IMR-90 (cell line): ENCODE results near the gene FAM20A. TPM values are rescaled to one million over a fixed set of nuclear protein-coding genes. Genes with fewer than 3 reads are reported as not detected.

Experiments used
- ATAC-seq: fragments of 200-7000 bp; cut with Tn5 transposase; 2 replicates; pipeline ENCODE4 v1.9.1; 2020; ENCODE audit warnings: low read depth, mild to moderate bottlenecking, moderate library complexity
- BruUV-seq: library from RNA; stranded (reverse); fragments of 400-500 nt; replicated peaks from 2 replicates; lab custom pipeline; 2021; lab: Mats Ljungman, UMichigan
- CTCF ChIA-PET: fragments of 300-600 bp; formaldehyde crosslinking; extraction: SDS; loops from one replicate; lab custom pipeline; 2021; ENCODE audit warnings: antibody characterized with exemption; lab: Yijun Ruan, JAX
- POLR2A ChIA-PET: fragments of 300-600 bp; sonication (Branson Sonifier 250); formaldehyde crosslinking; loops from one replicate; lab custom pipeline; 2022; ENCODE audit warnings: antibody characterized with exemption; ENCODE audit not compliant: unreplicated experiment; lab: Charles Lee
- DNase-seq: peaks from one replicate; pipeline ENCODE4 v3.0.0; 2013
- H2AFZ ChIP-seq: replicated peaks from 2 replicates; pipeline ENCODE3; 2013; ENCODE audit warnings: low read length, mild to moderate bottlenecking; ENCODE audit not compliant: poor library complexity
- H2AK5ac ChIP-seq: 2 replicates; pipeline ENCODE4 v1.6.1; 2013; ENCODE audit warnings: low read depth, low read length, inconsistent platforms
- H2AK9ac ChIP-seq: replicated peaks from 2 replicates; pipeline ENCODE3; 2013; ENCODE audit warnings: mild to moderate bottlenecking, low read depth, low read length, moderate library complexity; ENCODE audit not compliant: poor library complexity
- H2BK120ac ChIP-seq: 2 replicates; pipeline ENCODE4 v1.6.1; 2013; ENCODE audit warnings: low read depth, low read length, inconsistent platforms
- H2BK15ac ChIP-seq: 3 replicates; pipeline ENCODE4 v1.6.1; 2013; ENCODE audit warnings: low read depth, low read length, inconsistent platforms
- H2BK20ac ChIP-seq: 2 replicates; pipeline ENCODE4 v1.6.1; 2013; ENCODE audit warnings: low read depth, mild to moderate bottlenecking, inconsistent platforms, low read length, moderate library complexity
- H2BK5ac ChIP-seq: 2 replicates; pipeline ENCODE4 v1.6.1; 2013; ENCODE audit warnings: mild to moderate bottlenecking, low read depth, low read length, inconsistent platforms; ENCODE audit not compliant: poor library complexity, severe bottlenecking
- H3K14ac ChIP-seq: replicated peaks from 2 replicates; pipeline ENCODE4 v1.6.1; 2013; ENCODE audit warnings: low read depth, low read length, inconsistent platforms
- H3K18ac ChIP-seq: 2 replicates; pipeline ENCODE4 v1.6.1; 2013; ENCODE audit warnings: low read depth, low read length, control low read depth
- H3K23ac ChIP-seq: 2 replicates; pipeline ENCODE4 v1.6.1; 2013; ENCODE audit warnings: low read depth, low read length, inconsistent platforms
- H3K27ac ChIP-seq: 2 replicates; pipeline ENCODE4 v1.5.1; 2013; ENCODE audit warnings: mild to moderate bottlenecking, control low read depth, low read length; ENCODE audit not compliant: insufficient read depth
- H3K27me3 ChIP-seq: 2 replicates; pipeline ENCODE4 v1.6.1; 2013; ENCODE audit warnings: low read length; ENCODE audit not compliant: control insufficient read depth, insufficient read depth
- H3K36me3 ChIP-seq: 2 replicates; pipeline ENCODE4 v1.6.1; 2013; ENCODE audit warnings: low read length, mixed read lengths; ENCODE audit not compliant: control insufficient read depth, insufficient read depth
- H3K4ac ChIP-seq: 2 replicates; pipeline ENCODE4 v1.6.1; 2013; ENCODE audit warnings: low read depth, low read length, inconsistent platforms
- H3K4me1 ChIP-seq: 2 replicates; pipeline ENCODE4 v1.6.1; 2013; ENCODE audit warnings: low read length, mixed read lengths; ENCODE audit not compliant: control insufficient read depth, insufficient read depth
- H3K4me2 ChIP-seq: 2 replicates; pipeline ENCODE4 v1.6.1; 2013; ENCODE audit warnings: low read depth, mild to moderate bottlenecking, control low read depth, low read length, moderate library complexity
- H3K4me3 ChIP-seq: 2 replicates; pipeline ENCODE4 v1.5.1; 2013; ENCODE audit warnings: low read depth, mild to moderate bottlenecking, control low read depth, low read length, moderate library complexity; ENCODE audit not compliant: insufficient read depth
- H3K56ac ChIP-seq: 2 replicates; pipeline ENCODE4 v1.6.1; 2013; ENCODE audit warnings: low read length, inconsistent platforms; ENCODE audit not compliant: insufficient read depth; ENCODE audit errors: extremely low read depth
- H3K79me1 ChIP-seq, 2 experiments: 2 replicates each; pipeline ENCODE4 v1.6.1; 2013; ENCODE audit warnings: low read length in 2 of 2, inconsistent platforms in 1 of 2, low read depth in 1 of 2
- H3K9ac ChIP-seq: 2 replicates; pipeline ENCODE4 v1.6.1; 2013; ENCODE audit warnings: low read depth, low read length, control low read depth
- H3K9me1 ChIP-seq: 2 replicates; pipeline ENCODE4 v1.6.1; 2013; ENCODE audit warnings: low read length, inconsistent platforms; ENCODE audit not compliant: insufficient read depth
- H3K9me3 ChIP-seq: 2 replicates; pipeline ENCODE4 v1.6.1; 2013; ENCODE audit warnings: low read length; ENCODE audit not compliant: control insufficient read depth, insufficient read depth
- H4K20me1 ChIP-seq: 2 replicates; pipeline ENCODE4 v1.6.1; 2013; ENCODE audit warnings: low read length, inconsistent platforms; ENCODE audit not compliant: insufficient read depth
- H4K5ac ChIP-seq: 2 replicates; pipeline ENCODE4 v1.6.1; 2013; ENCODE audit warnings: mild to moderate bottlenecking, low read depth, low read length, control low read depth
- H4K8ac ChIP-seq, 2 experiments: 2 replicates each; pipeline ENCODE4 v1.6.1; 2013; ENCODE audit warnings: low read depth in 2 of 2, low read length in 2 of 2, control low read depth in 1 of 2, inconsistent platforms in 1 of 2
- H4K91ac ChIP-seq: 2 replicates; pipeline ENCODE4 v1.6.1; 2013; ENCODE audit warnings: low read depth, low read length, inconsistent platforms; ENCODE audit not compliant: insufficient read depth
- BHLHE40 ChIP-seq: fragments of 150-350 bp; IDR thresholded peaks from 2 replicates; pipeline ENCODE4 v1.6.1; 2016; ENCODE audit warnings: mild to moderate bottlenecking, low read depth, low read length
- CEBPB ChIP-seq: IDR thresholded peaks from 2 replicates; pipeline ENCODE4 v1.6.1; 2012; ENCODE audit warnings: low read depth, low read length, improper control_type of control experiment
- CHD1 ChIP-seq: IDR thresholded peaks from 2 replicates; pipeline ENCODE4 v1.6.1; 2012; ENCODE audit warnings: low read depth, low read length, improper control_type of control experiment
- CTCF ChIP-seq: conservative IDR thresholded peaks from 2 replicates; pipeline ENCODE4 v1.5.1; 2012; ENCODE audit warnings: mild to moderate bottlenecking, low read depth, low read length, improper control_type of control experiment
- FOS ChIP-seq: fragments of 150-350 bp; IDR thresholded peaks from 2 replicates; pipeline ENCODE4 v1.6.1; 2016; ENCODE audit warnings: low read depth, low read length
- MAFK ChIP-seq: IDR thresholded peaks from 2 replicates; pipeline ENCODE4 v1.6.1; 2012; ENCODE audit warnings: low read depth, low read length, improper control_type of control experiment
- MAZ ChIP-seq: IDR thresholded peaks from 2 replicates; pipeline ENCODE4 v1.6.1; 2012; ENCODE audit warnings: low read depth, mild to moderate bottlenecking, low read length, improper control_type of control experiment, moderate library complexity, borderline replicate concordance
- MXI1 ChIP-seq: IDR thresholded peaks from 2 replicates; pipeline ENCODE4 v1.6.1; 2012; ENCODE audit warnings: low read depth, mild to moderate bottlenecking, low read length, moderate library complexity, borderline replicate concordance
- NFE2L2 ChIP-seq: fragments of 150-350 bp; IDR thresholded peaks from 2 replicates; pipeline ENCODE4 v1.6.1; 2016; ENCODE audit warnings: low read depth, mild to moderate bottlenecking, low read length
- RAD21 ChIP-seq: IDR thresholded peaks from 2 replicates; pipeline ENCODE4 v1.6.1; 2012; ENCODE audit warnings: low read length, improper control_type of control experiment
- RCOR1 ChIP-seq: IDR thresholded peaks from 2 replicates; pipeline ENCODE4 v1.6.1; 2012; ENCODE audit warnings: mild to moderate bottlenecking, low read length, improper control_type of control experiment; ENCODE audit not compliant: insufficient replicate concordance
- RFX5 ChIP-seq: IDR thresholded peaks from 2 replicates; pipeline ENCODE4 v1.8.0; 2012; ENCODE audit warnings: low read depth, mild to moderate bottlenecking, low read length, moderate library complexity
- SMC3 ChIP-seq: fragments of 150-350 bp; IDR thresholded peaks from 2 replicates; pipeline ENCODE4 v1.6.1; 2016; ENCODE audit warnings: low read depth, mild to moderate bottlenecking, antibody characterized with exemption, low read length, moderate library complexity
- WGBS, 2 experiments: methylation state at CpG; one replicate each; pipeline versions ENCODE4 v1.1.5 to v1.1.7; 2013; ENCODE audit warnings: missing lambda C conversion rate in 2 of 2; ENCODE audit not compliant: insufficient read length in 1 of 2; ENCODE audit errors: extremely low coverage in 2 of 2; 5-methylcytosine and 5-hydroxymethylcytosine counted together
- dilution Hi-C: fragments of 300-500 bp; cut with HindIII; formaldehyde crosslinking; loops from one replicate; pipeline ENCODE4 v1.14.3; 2018; ENCODE audit warnings: low sequenced_read_pairs; ENCODE audit not compliant: unreplicated experiment
- in situ Hi-C: fragments of 300-500 bp; cut with MboI; formaldehyde crosslinking; loops from 3 replicates; pipeline ENCODE4 v1.14.3; 2019; ENCODE audit warnings: low sequenced_read_pairs, inconsistent platforms, mixed read lengths
- intact Hi-C: fragments of 100-400 bp; cut with micrococcal nuclease; formaldehyde crosslinking; loops from 2 replicates; pipeline ENCODE4 v1.10.0; 2022
- polyA plus RNA-seq, 3 experiments: library from polyadenylated mRNA; depleted of rRNA; stranded (reverse); fragments of >200 nt; gene quantifications; 2 replicates each; pipeline ENCODE4 v1.2.3, GENCODE V29; 2012; ENCODE audit warnings: low replicate concordance in 1 of 3
- total RNA-seq: library from RNA; depleted of rRNA; stranded (reverse); fragments of >200 nt; gene quantifications from 2 replicates; pipeline ENCODE4 v1.2.3, GENCODE V29; 2012
- TF ChIP-seq, protein P1 (sequence below): fragments of 150-350 bp; IDR thresholded peaks from 2 replicates; pipeline ENCODE4 v1.6.1; 2016; ENCODE audit warnings: low read depth, mild to moderate bottlenecking, low read length, moderate library complexity, borderline replicate concordance

Gene FAM20A
- total and polyA plus RNA-seq, 2 of the 4 experiments (the other 2 are of a cell fraction), result not detected

DNA sequence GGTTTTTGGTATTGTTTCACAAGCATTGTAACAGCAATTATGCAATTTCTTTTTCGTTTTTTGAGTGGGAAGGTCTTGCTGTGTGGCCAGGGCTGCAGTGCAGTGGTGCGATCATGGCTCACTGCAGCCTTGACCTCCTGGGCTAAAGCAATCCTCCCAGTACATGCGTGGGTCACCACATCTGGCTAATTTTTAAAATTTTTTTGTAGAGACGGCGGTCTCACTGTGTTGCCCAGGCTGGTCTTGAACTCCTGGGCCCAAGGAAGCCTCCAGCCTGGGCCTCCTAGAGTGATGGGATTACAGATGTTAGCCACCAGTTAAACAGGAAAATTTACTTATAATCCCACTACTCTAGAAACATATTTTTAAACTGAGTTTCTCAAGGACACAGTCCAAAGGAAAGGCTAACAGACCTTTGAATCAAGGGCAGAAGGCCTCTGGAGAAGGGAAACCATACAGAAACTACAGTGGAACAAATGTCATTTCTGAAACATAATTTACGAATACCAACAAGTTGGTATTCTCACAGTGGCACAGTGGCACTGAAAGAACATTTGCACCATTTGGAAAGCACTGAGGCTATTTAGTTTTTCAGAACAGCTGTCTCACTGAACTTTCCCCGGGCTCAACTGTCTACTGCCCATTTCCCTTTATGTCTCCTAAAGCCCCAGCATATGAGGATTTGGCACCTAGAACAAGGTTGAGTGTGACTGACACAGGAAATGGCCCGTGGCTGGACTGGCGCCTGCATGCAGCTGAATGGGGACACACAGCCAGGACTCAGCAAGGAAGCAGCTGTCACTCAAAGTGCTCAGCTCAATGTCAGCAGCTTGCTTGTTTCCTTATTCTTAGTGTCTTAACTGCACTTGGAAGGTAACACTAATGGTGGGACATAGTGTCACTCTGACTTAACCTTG is 91.8 kb downstream of the FAM20A start:
- ChIA-PET POLR2A (no interaction called here), CTCF (no interaction called here)
- Histone ChIP-seq H2AK9ac (no peak overlapping the region), H3K23ac (no peak overlapping the region), H3K9me1 (no peaks in the 10 kb centered on the region; the same call in 1 of the 2 replicates), H2BK5ac (no peak overlapping the region), H2AFZ (no peak overlapping the region), H2BK20ac (no peak overlapping the region), H4K91ac (no peak overlapping the region), H3K4ac (no peak overlapping the region), H2BK120ac (no peak overlapping the region), H2BK15ac (no peak overlapping the region), H3K14ac (no peak overlapping the region), H3K56ac (no peak overlapping the region), H3K27me3 (no peaks in the 10 kb centered on the region), H3K79me1 (peaks cover 0 to 5% of the 10 kb centered on the region in 2 experiments; a peak in 1 of 4 replicates), H3K9ac (no peak overlapping the region), H3K36me3 (no peaks in the 10 kb centered on the region), H3K18ac (no peak overlapping the region), H3K9me3 (no peaks in the 10 kb centered on the region), H4K20me1 (peaks cover 16% of the 10 kb centered on the region; the same call in 1 of the 2 replicates), H4K8ac (no peak overlapping the region), H2AK5ac (no peak overlapping the region), H3K27ac (no peak overlapping the region), H3K4me2 (no peak overlapping the region), H3K4me1 (no peaks in the 10 kb centered on the region), H3K4me3 (no peak overlapping the region), H4K5ac (no peak overlapping the region)
- 100% methylated on average over 1 of the region's 9 CpGs; no CpG with 5 or more reads in 1 of the 2 experiments for WGBS, 2 experiments
- no peak for DNase-seq
- in situ Hi-C loops (no loop called here), dilution Hi-C loops (no loop called here), intact Hi-C loops (loop anchor here (2.0 kb wide), 1 partner anchor 43 kb away; no protein-coding TSS in a partner anchor)
- no peak for ATAC-seq
- BruUV-seq, result no TSS peak
- TF ChIP-seq MAZ (no peak), MAFK (no peak), BHLHE40 (no peak), RCOR1 (no peak), NFE2L2 (no peak), FOS (no peak), MXI1 (no peak), CEBPB (no peak), SMC3 (no peak), CTCF (no peak), CHD1 (no peak), RFX5 (no peak), RAD21 (no peak)
- TF ChIP-seq, protein P1, sequence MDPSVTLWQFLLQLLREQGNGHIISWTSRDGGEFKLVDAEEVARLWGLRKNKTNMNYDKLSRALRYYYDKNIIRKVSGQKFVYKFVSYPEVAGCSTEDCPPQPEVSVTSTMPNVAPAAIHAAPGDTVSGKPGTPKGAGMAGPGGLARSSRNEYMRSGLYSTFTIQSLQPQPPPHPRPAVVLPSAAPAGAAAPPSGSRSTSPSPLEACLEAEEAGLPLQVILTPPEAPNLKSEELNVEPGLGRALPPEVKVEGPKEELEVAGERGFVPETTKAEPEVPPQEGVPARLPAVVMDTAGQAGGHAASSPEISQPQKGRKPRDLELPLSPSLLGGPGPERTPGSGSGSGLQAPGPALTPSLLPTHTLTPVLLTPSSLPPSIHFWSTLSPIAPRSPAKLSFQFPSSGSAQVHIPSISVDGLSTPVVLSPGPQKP, result no peak
